T-helper 2 cell treated with Interferon-gamma antibody and Interleukin-4, amounts not matched to agents 100 ng/mL and 5 ng/mL, for 36 hours (primary cell): ENCODE data around the gene ARFRP1. TPM values are rescaled to one million over a fixed set of nuclear protein-coding genes. Genes with fewer than 3 reads are reported as not detected.

ENCODE experiments used
- intact Hi-C: fragments of 100-400 bp; cut with micrococcal nuclease; formaldehyde crosslinking; loops from one replicate; pipeline ENCODE4 v1.15.1; 2023
- total RNA-seq: library from RNA; stranded (reverse); gene quantifications from 2 replicates; pipeline ENCODE4 v1.2.3, GENCODE V29; 2022

The ARFRP1 gene
- total RNA-seq, 1 donor from 2014 or later, result 63.3 TPM

DNA sequence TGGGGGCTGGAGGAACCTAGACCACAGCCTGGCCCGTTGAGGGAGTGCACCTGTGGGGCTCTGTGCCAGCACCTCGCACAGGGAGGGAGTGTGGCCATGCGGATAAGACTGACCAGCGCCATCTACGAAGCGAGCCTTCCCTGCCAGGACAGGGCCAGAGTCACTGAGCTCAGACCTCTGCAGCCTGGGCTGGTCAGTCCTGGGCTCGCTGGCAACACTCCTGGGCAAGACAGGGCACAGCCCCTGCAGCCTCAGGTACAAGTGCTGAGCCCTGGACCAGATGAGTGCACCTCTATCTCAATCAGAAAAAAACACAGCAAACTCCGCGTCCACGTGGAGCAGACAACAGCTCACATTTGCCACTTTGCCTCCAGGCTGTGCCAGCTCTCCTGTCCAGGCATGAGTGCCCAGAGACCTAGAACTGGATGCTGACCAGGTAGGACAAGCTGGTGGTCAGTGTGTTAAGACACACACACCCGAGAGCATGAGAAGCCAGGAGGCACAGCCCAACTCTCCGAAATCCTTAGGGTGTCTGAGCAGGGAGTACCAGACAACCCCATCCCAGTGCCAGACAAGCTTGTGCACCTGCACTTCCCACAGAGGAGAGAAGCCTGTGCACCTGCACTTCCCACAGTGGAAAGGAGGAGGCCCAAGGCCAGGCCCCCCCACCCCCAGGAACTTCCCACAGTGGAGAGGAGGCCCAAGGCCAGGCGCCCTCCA, 4.9 kb downstream of the ARFRP1 start:
- intact Hi-C loops, result no loop called here

DNA sequence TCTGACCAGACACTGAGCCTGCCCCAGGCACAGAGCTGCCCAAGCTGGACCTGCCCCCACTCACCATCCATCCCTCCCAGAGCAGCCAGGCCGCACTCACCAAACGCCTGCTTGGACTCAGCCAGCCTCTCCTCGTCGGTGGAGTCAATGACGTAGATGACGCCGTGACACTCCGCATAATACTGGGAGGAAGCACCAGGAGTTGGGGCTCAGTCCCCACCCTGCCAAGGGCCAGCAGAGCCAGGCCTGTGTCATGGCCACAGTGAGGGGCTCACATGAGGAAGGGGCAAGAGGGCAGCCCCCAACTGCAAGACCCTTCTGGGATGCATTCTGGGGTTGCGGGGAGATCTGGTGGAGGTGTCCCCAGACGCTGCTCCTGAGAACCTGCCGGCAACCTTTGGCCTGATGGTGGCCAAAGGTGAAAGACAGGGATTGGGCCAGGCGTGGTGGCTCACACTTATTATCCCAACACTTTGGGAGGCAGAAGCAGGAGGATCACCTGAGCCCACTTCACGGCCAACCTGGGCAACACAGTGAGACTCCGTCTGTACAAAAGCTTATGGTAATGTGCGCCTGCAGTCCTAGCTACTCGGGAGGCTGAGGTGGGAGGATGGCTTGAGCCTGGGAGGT, 5.6 kb downstream of the ARFRP1 start:
- intact Hi-C loops, result no loop called here

DNA sequence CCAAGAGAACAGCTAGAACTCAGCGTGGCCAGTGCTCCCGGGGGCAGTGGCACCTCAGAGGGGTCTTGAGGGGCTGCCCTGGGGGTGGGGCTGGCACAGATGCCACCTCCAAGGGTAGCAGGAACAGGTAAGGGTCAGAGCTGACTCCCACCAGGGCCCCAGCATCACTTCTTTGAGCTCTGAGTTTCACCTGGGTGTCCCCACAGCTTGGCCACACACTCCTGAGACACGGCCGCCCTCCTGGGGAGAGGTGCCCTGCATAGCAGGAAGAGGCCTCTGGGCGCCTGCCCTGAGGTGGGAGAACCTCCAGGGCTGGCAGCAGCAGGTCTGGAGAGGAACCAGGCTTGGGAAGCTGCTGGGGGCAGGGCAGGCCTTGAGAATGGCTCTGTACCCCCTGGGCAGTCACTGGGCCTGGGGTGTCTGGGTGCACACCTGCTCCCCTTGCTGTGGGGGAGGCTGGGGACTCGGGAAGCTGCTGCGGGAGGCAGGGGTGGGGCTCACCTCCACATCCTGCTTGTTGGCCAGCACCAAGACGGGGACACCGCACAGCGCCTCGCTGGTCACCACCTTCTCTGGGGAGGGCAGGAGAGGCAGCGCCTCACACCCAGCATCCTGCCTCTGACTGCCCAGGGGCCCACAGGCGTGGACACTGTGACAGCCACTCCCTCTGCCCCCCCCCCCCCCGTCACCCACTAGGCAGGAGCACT, 6.3 kb downstream of the ARFRP1 start:
- intact Hi-C loops, result no loop called here

DNA sequence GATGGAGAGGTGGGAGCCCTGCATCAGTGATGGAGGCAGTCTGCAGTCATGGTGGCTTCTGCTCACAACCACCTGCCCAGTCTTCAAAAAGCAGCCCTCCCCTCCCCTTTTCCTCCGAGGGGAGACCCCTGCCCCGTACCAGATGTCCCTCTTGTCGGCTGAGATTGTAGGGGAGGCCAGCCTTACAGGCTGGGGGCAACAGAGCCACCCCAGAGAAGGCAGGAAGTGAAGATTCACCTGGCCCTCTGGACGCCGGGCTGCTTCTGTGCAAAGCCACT, 6.8 kb downstream of the ARFRP1 start:
- intact Hi-C loops, result no loop called here

DNA sequence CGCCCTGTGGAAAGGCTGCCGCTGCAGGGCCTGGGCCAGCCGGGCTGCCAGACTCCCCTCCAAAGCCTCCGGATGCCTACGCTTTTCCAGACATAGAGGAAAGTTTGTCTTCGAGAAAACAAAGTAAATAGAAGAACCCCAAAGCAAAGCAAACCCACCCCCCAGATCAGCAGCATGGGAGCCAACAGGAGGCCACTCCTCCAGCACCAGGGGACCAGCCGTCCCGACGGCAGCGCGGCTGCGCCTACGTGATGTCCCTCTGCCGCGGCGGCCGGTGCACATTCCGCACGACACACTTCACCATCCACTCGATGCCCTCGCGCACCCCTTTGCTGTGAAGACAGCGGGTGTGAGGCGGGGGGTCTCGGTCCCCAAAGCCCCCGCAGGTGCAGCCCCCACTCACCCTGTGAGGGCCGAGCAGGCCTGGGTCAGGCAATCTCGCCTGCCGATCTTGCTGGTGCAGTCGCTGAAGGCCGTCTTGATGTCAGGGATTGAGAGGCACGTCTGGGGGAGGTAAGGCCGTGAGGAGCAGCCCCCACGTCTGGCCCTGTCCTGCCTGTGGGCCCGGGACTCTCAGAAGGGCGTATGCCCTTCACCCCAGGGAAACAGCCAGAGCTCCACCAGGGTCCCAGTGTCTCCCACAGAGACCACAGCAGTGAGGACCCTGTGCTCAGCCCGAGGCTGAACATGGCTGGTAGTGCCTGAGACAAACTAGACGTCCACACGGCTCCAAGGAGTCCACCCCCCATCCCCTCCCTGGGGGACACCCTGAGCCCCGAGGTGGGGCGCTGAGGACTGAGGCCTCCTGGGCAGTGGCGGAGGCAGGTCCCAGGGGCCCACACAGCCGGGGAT, 7.4 kb downstream of the ARFRP1 start:
- intact Hi-C loops, result no loop called here

DNA sequence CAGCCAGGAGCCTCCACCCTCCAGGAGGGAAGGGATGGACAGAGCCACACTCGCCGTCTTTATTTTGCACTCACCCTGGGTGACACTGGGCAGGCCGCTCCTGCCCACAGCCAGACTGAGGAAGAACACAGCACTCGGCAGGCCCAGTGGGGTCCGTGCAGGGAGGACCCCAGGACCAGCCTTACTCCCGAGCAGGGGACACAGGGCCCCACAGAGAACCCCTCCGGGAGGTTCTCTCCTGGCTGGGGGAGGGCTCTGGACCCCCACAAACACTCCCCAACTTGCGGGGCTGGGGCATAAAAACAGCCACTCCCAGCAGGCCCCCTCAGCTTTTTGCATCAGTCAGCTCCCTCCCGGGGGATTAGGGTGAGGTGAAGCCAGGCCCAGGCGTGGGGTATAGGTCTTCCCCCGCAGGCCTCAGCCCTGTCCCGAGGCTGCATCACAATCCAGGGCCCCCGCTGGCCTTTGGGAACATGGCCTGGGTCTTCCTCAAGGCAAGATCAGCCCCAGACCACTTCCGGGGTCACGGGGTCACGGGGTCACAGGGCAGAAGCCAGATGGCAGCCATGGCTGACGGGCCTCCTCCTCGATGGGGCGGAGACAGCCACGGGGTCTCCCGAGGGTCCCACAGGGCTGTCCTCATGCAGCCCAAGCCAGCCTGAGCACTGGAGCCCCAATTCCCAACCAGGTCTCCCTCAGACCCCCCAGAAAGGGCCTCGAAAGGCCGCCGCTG, 8.1 kb downstream of the ARFRP1 start:
- intact Hi-C loops, result no loop called here

DNA sequence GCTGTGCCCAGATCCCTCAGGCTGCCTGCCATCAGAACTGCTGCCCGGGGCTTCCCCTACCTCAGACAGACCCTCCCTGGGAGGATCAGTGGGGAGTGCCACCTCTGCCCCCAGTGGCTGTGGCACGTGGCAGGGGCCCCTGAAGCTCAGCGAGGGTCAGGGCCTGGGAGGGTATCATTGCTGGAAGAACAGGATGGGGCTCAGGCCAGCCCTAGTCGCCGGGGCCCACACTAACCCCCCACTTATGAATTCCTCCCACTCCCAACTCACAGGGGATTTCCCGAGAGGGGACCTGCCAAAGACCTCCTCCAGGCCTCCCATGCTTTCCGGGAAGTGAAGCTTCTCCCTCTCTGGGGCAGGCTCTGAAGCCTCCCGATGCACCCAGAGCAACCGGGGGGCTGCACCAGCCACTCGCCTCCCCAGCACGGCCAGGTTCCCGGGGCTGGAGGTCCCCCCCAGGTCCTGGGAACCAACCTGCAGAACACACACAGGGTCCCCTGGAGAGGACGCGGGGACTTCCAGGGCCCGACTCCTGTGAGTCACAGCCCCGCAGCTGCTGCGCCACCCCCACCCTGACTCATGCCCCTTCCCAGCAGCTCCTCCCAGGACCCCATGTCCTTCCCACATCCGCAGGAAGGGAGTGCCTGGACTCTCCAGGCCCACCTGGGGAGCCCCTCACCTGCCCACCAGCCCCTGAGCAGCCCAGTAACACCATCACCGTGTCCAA, 8.9 kb downstream of the ARFRP1 start:
- intact Hi-C loops, result no loop called here

DNA sequence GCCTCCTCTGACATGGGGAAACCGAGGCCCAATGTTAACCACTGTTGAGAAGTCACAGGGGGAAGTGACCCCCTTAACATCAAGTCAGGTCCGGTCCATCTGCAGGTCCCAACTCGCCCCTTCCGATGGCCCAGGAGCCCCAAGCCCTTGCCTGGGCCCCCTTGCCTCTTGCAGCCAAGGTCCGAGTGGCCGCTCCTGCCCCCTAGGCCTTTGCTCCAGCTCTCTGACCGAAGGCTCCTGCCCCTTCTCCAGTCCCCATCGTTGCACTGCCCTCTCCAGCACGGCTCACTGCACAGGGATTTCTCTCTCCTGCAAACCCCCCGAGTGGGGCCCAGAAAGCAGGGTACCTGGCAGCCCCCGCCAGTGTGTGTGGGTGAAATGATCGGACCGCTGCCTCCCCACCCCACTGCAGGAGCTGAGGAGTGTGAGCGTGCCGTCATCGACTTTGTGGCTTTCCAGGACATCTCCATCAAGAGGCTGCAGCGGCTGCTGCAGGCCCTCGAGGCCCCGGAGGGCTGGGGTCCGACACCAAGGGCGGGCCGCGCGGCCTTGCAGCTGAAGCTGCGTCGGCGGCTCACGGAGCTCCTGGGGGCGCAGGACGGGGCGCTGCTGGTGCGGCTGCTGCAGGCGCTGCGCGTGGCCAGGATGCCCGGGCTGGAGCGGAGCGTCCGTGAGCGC, 9.8 kb downstream of the ARFRP1 start:
- intact Hi-C loops, result no loop called here

DNA sequence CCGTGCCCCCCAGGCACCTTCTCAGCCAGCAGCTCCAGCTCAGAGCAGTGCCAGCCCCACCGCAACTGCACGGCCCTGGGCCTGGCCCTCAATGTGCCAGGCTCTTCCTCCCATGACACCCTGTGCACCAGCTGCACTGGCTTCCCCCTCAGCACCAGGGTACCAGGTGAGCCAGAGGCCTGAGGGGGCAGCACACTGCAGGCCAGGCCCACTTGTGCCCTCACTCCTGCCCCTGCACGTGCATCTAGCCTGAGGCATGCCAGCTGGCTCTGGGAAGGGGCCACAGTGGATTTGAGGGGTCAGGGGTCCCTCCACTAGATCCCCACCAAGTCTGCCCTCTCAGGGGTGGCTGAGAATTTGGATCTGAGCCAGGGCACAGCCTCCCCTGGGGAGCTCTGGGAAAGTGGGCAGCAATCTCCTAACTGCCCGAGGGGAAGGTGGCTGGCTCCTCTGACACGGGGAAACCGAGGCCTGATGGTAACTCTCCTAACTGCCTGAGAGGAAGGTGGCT, 10.4 kb downstream of the ARFRP1 start:
- intact Hi-C loops, result no loop called here

DNA sequence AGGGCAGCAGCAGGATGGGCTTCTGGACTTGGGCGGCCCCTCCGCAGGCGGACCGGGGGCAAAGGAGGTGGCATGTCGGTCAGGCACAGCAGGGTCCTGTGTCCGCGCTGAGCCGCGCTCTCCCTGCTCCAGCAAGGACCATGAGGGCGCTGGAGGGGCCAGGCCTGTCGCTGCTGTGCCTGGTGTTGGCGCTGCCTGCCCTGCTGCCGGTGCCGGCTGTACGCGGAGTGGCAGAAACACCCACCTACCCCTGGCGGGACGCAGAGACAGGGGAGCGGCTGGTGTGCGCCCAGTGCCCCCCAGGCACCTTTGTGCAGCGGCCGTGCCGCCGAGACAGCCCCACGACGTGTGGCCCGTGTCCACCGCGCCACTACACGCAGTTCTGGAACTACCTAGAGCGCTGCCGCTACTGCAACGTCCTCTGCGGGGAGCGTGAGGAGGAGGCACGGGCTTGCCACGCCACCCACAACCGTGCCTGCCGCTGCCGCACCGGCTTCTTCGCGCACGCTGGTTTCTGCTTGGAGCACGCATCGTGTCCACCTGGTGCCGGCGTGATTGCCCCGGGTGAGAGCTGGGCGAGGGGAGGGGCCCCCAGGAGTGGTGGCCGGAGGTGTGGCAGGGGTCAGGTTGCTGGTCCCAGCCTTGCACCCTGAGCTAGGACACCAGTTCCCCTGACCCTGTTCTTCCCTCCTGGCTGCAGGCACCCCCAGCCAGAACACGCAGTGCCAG, 11.0 kb downstream of the ARFRP1 start, which contains the start of gene TNFRSF6B:
Gene TNFRSF6B, plus strand, starts transcription at position 25 of the 729 bp plus-strand sequence. Its CDS starts 116 bp downstream, at position 141.
- intact Hi-C loops, result no loop called here

DNA sequence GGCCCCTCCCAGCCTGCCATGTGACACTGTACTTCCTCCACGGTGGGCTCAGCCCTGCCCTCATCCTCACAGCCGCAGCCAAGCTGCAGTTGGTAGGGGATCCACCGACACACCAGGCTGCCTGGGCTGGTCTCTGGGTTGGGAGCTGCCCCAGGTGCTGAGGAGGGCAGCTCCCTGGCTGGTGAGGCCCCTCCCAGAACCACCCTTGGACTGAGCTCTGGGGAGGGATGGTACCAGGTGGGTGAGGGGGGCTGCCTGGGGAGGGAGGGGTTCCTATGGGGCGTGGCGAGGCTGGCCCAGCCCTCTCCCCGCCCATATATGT, 11.5 kb downstream of the ARFRP1 start:
- intact Hi-C loops, result no loop called here

DNA sequence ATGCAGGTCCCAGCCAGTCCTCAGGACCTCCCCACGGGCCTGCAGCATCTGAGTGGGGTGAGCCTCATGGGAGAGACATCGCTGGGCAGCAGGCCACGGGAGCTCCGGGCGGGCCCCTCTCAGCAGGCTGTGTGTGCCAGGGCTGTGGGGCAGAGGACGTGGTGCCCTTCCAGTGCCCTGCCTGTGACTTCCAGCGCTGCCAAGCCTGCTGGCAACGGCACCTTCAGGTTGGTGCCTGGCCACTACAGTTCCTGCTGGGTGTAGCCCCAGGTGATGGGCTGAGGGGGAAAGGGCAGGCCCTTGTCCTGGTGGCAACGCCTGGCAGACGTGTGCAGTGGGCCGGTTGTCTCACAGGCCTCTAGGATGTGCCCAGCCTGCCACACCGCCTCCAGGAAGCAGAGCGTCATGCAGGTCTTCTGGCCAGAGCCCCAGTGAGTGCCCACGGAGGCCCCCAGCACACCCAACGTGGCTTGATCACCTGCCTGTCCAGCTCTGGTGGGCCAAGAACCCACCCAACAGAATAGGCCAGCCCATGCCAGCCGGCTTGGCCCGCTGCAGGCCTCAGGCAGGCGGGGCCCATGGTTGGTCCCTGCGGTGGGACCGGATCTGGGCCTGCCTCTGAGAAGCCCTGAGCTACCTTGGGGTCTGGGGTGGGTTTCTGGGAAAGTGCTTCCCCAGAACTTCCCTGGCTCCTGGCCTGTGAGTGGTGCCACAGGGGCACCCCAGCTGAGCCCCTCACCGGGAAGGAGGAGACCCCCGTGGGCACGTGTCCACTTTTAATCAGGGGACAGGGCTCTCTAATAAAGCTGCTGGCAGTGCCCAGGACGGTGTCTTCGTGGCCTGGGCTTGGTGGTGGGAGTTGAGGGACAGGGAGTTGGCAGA, 12.1 kb downstream of the ARFRP1 start:
- intact Hi-C loops, result no loop called here

DNA sequence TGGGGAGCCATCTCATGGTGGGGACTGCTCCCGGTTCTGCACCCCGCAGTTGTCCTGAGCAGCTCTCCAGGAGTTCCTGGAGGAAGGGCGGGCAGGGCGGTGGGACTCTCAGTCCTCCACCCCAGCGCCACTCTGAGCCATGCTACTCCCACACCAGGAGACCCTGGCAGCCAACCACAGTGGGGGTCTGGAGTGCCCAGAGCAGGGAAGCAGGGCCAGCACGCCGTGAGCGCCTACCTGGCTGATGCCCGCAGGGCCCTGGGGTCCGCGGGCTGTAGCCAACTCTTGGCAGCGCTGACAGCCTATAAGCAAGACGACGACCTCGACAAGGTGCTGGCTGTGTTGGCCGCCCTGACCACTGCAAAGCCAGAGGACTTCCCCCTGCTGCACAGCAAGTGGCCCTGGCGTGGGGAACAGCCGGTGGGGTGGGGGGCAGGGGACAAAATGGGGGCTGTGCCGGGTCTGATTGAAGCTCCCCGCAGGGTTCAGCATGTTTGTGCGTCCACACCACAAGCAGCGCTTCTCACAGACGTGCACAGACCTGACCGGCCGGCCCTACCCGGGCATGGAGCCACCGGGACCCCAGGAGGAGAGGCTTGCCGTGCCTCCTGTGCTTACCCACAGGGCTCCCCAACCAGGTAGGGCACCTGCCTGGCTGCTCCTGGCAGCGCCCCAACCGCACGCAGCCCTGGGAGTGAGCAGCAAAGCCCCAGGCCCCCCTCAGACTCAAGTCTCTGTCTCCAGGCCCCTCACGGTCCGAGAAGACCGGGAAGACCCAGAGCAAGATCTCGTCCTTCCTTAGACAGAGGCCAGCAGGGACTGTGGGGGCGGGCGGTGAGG, 13.0 kb downstream of the ARFRP1 start:
- intact Hi-C loops, result no loop called here

DNA sequence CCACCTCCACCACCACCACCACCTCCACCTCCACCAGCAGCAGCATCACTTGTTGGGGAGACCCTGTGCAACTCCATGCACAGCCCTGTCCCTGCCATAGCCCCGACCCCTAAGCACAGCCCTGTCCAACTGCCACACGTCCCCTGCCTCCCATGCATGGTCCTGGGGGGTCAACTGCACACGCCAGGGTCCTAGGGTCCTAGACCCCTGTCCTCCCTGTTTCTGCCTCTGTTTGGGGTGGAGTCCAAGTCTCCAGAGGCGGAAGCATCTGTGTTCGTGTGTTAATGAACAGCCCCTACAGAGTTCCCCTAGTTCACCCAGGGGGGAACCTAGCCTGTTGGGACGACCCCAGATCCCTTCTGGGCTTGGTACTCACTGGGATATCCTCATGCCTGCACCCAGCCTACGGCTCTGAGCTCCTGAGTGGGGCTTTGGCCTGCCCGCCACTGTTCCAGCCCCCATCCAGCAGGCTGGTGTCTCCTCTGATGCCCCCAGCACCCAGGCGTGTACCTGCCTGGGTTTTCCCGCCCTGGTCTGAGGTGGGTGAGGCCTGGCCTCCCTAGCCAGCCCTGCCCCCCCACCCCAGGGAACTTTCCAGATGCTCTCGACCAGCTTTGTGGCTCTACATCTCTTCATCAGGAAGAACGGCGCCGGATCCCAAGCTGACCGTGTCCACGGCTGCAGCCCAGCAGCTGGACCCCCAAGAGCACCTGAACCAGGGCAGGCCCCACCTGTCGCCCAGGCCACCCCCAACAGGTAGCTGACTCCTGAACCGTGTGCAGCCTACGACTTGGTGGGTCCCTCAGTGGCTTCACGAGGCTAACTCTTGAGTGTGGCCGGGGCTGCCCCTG, 13.8 kb downstream of the ARFRP1 start:
- intact Hi-C loops, result no loop called here

DNA sequence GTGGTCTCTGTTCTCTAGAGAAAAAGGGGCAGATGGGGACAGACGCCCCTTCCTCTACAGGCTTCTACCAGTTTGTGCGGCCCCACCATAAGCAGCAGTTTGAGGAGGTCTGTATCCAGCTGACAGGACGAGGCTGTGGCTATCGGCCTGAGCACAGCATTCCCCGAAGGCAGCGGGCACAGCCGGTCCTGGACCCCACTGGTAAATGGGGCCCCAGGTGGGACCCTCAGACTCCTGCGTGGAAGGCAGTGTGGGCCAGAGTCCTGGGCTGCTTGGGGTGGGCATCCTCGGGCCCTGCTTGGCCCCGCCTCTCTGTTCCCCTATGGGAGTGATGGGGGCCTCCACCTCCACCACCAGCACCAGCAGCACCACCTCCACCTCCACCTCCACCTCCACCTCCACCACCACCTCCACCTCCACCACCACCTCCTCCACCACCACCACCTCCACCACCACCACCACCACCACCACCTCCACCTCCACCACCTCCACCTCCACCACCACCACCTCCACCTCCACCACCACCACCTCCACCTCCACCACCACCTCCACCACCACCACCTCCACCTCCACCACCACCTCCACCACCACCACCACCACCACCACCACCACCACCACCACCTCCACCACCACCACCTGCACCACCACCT, 14.6 kb downstream of the ARFRP1 start:
- intact Hi-C loops, result no loop called here
